Astrocyte (in vitro differentiated cells and primary cell): Measurements from ENCODE around the gene VLDLR. TPM values are rescaled to one million over a fixed set of nuclear protein-coding genes. Genes with fewer than 3 reads are reported as not detected.

Source experiments
- DNase-seq: peaks from one replicate; pipeline ENCODE4 v3.0.0-alpha.2; 2010; ENCODE audit warnings: low read depth
- FAIRE-seq: peaks from 2 replicates; lab custom pipeline; 2011; peaks lifted over from hg19 to GRCh38; lab: Jason Lieb, UNC
- H2AFZ ChIP-seq: 2 replicates; pipeline ENCODE4 v1.6.0; 2012; ENCODE audit warnings: low read depth, low read length, inconsistent platforms
- H3K27ac ChIP-seq: 2 replicates; pipeline ENCODE4 v1.5.1; 2011; ENCODE audit warnings: low read depth, low read length, inconsistent platforms
- H3K27me3 ChIP-seq: 2 replicates; pipeline ENCODE4 v1.6.0; 2011; ENCODE audit warnings: low read length, inconsistent platforms; ENCODE audit not compliant: insufficient read depth
- H3K36me3 ChIP-seq: 2 replicates; pipeline ENCODE4 v1.5.1; 2011; ENCODE audit warnings: low read length, inconsistent platforms; ENCODE audit not compliant: insufficient read depth
- H3K4me1 ChIP-seq: 2 replicates; pipeline ENCODE4 v1.5.1; 2011; ENCODE audit warnings: low read length, inconsistent platforms; ENCODE audit not compliant: insufficient read depth
- H3K4me2 ChIP-seq: 2 replicates; pipeline ENCODE4 v1.6.0; 2012; ENCODE audit warnings: low read length, inconsistent platforms
- H3K4me3 ChIP-seq: 2 replicates; pipeline ENCODE4 v1.5.1; 2011; ENCODE audit warnings: low read depth, mild to moderate bottlenecking, low read length, inconsistent platforms; ENCODE audit not compliant: insufficient read depth
- H3K79me2 ChIP-seq: 2 replicates; pipeline ENCODE4 v1.6.0; 2012; ENCODE audit warnings: mild to moderate bottlenecking, low read length, inconsistent platforms; ENCODE audit not compliant: insufficient read depth
- H3K9ac ChIP-seq: 2 replicates; pipeline ENCODE4 v1.6.0; 2012; ENCODE audit warnings: mild to moderate bottlenecking, low read length, inconsistent platforms
- H3K9me3 ChIP-seq: 2 replicates; pipeline ENCODE4 v1.5.1; 2012; ENCODE audit warnings: low read depth, mild to moderate bottlenecking, low read length, inconsistent platforms; ENCODE audit not compliant: insufficient read depth
- H4K20me1 ChIP-seq: 2 replicates; pipeline ENCODE4 v1.6.0; 2012; ENCODE audit warnings: low read length, inconsistent platforms; ENCODE audit not compliant: insufficient read depth
- H3K27ac Mint-ChIP-seq: one replicate; pipeline ENCODE4 v1.8.0; 2021; ENCODE audit warnings: mild to moderate bottlenecking, mixed read lengths; ENCODE audit not compliant: unreplicated experiment
- H3K27me3 Mint-ChIP-seq: one replicate; pipeline ENCODE4 v1.8.0; 2021; ENCODE audit warnings: low read depth, mixed read lengths; ENCODE audit not compliant: unreplicated experiment
- H3K36me3 Mint-ChIP-seq: one replicate; pipeline ENCODE4 v1.8.0; 2021; ENCODE audit warnings: low read depth, mixed read lengths; ENCODE audit not compliant: unreplicated experiment
- H3K4me1 Mint-ChIP-seq: one replicate; pipeline ENCODE4 v1.8.0; 2021; ENCODE audit warnings: low read depth, mixed read lengths; ENCODE audit not compliant: unreplicated experiment
- H3K4me3 Mint-ChIP-seq: one replicate; pipeline ENCODE4 v1.8.0; 2021; ENCODE audit warnings: mild to moderate bottlenecking, moderate library complexity, mixed read lengths; ENCODE audit not compliant: unreplicated experiment
- H3K9me3 Mint-ChIP-seq: one replicate; pipeline ENCODE4 v1.8.0; 2021; ENCODE audit warnings: mild to moderate bottlenecking, mixed read lengths; ENCODE audit not compliant: unreplicated experiment
- CTCF ChIP-seq: IDR thresholded peaks from 2 replicates; pipeline ENCODE4 v1.5.1; 2011; ENCODE audit warnings: low read depth, mild to moderate bottlenecking, inconsistent platforms, low read length, moderate library complexity; ENCODE audit not compliant: insufficient read depth
- EZH2 ChIP-seq: IDR thresholded peaks from 2 replicates; pipeline ENCODE4 v1.6.1; 2012; ENCODE audit warnings: mild to moderate bottlenecking, low read length, inconsistent platforms; ENCODE audit not compliant: insufficient read depth
- total RNA-seq: library from RNA; stranded (reverse); gene quantifications from 2 replicates; pipeline ENCODE4 v1.2.1, GENCODE V29; 2021

The VLDLR gene
- total RNA-seq, 1 donor from 2014 or later: 63.2 TPM

GRCh38 chr9:2616692-2617377 lies 4.8 kb upstream of the VLDLR start:
- Histone ChIP-seq H4K20me1 (no peaks in the 10 kb centered on the region), H3K27ac (no peak overlapping the region), H3K4me1 (no peaks in the 10 kb centered on the region), H3K9ac (no peak overlapping the region), H3K4me3 (no peak overlapping the region), H3K27me3 (peaks cover 20% of the 10 kb centered on the region), H3K36me3 (no peaks in the 10 kb centered on the region), H3K9me3 (no peaks in the 10 kb centered on the region), H2AFZ (no peak overlapping the region), H3K4me2 (no peak overlapping the region), H3K79me2 (no peaks in the 10 kb centered on the region)
- Mint-ChIP-seq H3K9me3 (no peaks in the 10 kb centered on the region), H3K27me3 (peaks cover 8% of the 10 kb centered on the region), H3K36me3 (peaks cover 3% of the 10 kb centered on the region), H3K27ac (no peak overlapping the region), H3K4me3 (no peak overlapping the region), H3K4me1 (peaks cover 18% of the 10 kb centered on the region)
- DNase-seq (no peak), FAIRE-seq (no peak)
- TF ChIP-seq EZH2 (no peak), CTCF (no peak)

- H3K36me3 Mint-ChIP-seq: peaks cover under 1% of the 10 kb centered on the region
- FAIRE-seq: no peak
Measured at GRCh38 chr9:2618289-2618688, 3.3 kb upstream of the VLDLR start.

More at GRCh38 chr9:2618289-2618688, 3.3 kb upstream of the VLDLR start:
- DNase-seq: no peak
- Mint-ChIP-seq H3K9me3 (no peaks in the 10 kb centered on the region), H3K27me3 (peaks cover 8% of the 10 kb centered on the region), H3K4me3 (no peak overlapping the region), H3K4me1 (peaks cover 18% of the 10 kb centered on the region), H3K27ac (no peak overlapping the region)
- H3K27ac ChIP-seq: no peak overlapping the region
- peaks cover 20% of the 10 kb centered on the region for H3K27me3 ChIP-seq
- TF ChIP-seq CTCF: no peak
- TF ChIP-seq EZH2: no peak
- no peak overlapping the region for H3K4me3 ChIP-seq
- no peaks in the 10 kb centered on the region for H4K20me1 ChIP-seq
- no peak overlapping the region for H2AFZ ChIP-seq
- H3K79me2 ChIP-seq: no peaks in the 10 kb centered on the region
- H3K4me2 ChIP-seq: no peak overlapping the region
- no peaks in the 10 kb centered on the region for H3K9me3 ChIP-seq
- no peak overlapping the region for H3K9ac ChIP-seq
- peaks cover 5% of the 10 kb centered on the region for H3K4me1 ChIP-seq
- H3K36me3 ChIP-seq: no peaks in the 10 kb centered on the region
